GM12872 (cell line): Measurements from ENCODE around the gene DLEC1.

Experiments
- CTCF ChIP-seq: IDR thresholded peaks from 3 replicates; pipeline ENCODE4 v1.5.1; 2011; ENCODE audit warnings: low read depth, mild to moderate bottlenecking, low read length, moderate library complexity; ENCODE audit not compliant: insufficient read depth

Gene DLEC1

GRCh38 chr3:38117163-38117716 is 78.2 kb downstream of the DLEC1 start:
- no peak for TF ChIP-seq CTCF

- TF ChIP-seq CTCF = peak; percentile 98
Measured at GRCh38 chr3:38117748-38118420, 78.9 kb downstream of the DLEC1 start.

- TF ChIP-seq CTCF = no peak
Measured at GRCh38 chr3:38118421-38119247, 79.6 kb downstream of the DLEC1 start.

- no peak for TF ChIP-seq CTCF
Measured at GRCh38 chr3:38119248-38119544, 80.2 kb downstream of the DLEC1 start.

DNA sequence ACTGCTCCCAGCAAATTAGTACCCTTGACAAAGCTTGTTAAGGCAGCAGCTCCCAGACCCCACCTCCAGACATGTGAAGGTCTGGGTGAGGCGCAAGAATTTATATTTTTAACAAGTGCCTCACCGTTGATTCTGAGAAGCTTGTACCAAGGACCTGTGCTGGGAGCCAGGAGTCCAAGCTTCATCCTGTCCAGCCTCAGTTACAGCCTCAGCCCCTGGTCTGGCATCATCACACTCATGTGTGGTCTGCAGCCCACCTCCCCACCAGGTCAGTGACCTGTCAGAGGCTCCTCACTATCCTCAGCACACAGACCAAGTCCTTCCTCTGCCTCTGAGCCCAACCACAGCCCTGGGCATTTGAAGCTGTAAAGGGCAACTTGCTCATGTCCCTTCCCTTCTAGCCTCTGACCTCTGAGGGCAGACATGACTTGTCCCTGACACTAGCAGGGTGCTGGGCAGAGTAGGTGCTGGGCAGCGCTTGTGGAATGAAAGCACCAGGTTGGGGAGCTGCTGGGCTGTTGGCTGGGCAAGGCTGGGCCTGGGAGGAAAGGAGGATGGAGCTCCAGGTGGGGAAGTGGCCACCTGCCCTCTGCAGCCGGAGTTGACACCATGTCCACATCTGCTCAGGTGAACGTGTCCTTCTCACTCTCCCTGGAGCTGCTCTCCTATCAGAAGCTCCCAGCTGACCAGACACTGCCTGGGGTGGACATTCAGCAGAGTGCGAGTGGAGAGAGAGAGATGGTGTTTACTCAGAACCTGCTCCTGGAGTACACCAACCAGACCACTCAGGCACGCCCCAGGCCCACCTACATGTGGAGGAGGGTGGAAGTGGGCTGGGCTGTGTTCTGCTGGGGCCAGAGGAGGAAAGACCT is 81.0 kb downstream of the DLEC1 start:
- TF ChIP-seq CTCF = no peak

DNA sequence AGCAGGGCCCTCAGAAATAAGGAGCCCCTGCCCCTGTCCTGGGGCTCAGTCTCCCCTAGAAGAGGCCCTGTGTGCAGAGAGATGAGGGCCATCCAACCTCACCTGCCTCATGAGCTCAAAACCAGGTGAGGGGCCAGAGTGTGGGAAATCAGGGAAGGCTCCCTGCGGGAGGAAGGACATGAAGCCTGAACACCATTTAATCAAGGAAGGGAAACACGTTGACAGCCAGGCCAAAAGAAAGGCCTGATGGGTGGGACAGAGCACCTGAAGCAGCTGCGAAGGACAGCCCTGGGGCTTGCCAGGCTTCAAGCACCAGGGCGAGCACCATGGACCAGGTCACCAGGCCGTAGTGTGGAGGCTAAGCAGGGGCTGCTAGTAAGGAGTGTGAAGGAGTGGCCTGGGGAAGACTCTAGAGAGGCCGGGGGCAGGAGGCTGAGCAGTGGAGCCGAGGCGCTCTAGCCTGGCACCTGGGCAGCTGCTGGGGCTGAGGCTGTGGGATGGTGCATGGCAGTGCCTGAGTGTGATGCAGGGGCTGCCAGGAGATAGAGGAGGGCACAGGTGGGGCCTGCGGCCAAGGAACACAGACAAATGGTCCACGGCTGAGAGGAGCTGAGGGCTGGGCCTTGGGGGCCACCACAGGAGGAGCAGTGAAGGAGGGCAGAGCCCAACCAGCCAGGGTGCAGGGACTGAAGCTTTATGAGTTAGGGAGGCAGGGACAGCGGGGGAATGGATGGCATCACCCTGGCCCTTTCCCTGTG is 81.9 kb downstream of the DLEC1 start:
- TF ChIP-seq CTCF = no peak
